ENCODE measurements around the gene PYGO2.

- TF ChIP-seq CTCF (IDR thresholded peaks at IDR 0.05; ENCODE audit: low read depth, low read length) (no peak), EZH2phosphoT487 (IDR thresholded peaks at IDR 0.05; ENCODE audit: low read depth) (no peak)
Observed at GRCh38 chr1:155009221-155009711, 47.7 kb upstream of the PYGO2 start.

All from OCI-LY3 (cell line).